SK-MEL-5 (cell line): ENCODE measurements around the gene CALY. TPM values are rescaled to one million over a fixed set of nuclear protein-coding genes. Genes with fewer than 3 reads are reported as not detected.

ENCODE experiments used
- DNase-seq: peaks from one replicate; pipeline ENCODE4 v3.0.0-alpha.2; 2016; ENCODE audit warnings: low read depth, low spot score
- in situ Hi-C: cut with HindIII; loops from 2 replicates; pipeline ENCODE4 v1.10.0; 2016; ENCODE audit warnings: low sequenced_read_pairs, high pct_unique_total_duplicates, low pct_unique_long_range_greater_than_20kb
- total RNA-seq: library from RNA; depleted of rRNA; stranded (reverse); fragments of >200 nt; shearing (Covaris generic); gene quantifications from 2 replicates; pipeline ENCODE4 v1.2.3, GENCODE V29; 2014

The CALY gene
- total RNA-seq, 1 experiment from 2014 or later, result not detected

DNA sequence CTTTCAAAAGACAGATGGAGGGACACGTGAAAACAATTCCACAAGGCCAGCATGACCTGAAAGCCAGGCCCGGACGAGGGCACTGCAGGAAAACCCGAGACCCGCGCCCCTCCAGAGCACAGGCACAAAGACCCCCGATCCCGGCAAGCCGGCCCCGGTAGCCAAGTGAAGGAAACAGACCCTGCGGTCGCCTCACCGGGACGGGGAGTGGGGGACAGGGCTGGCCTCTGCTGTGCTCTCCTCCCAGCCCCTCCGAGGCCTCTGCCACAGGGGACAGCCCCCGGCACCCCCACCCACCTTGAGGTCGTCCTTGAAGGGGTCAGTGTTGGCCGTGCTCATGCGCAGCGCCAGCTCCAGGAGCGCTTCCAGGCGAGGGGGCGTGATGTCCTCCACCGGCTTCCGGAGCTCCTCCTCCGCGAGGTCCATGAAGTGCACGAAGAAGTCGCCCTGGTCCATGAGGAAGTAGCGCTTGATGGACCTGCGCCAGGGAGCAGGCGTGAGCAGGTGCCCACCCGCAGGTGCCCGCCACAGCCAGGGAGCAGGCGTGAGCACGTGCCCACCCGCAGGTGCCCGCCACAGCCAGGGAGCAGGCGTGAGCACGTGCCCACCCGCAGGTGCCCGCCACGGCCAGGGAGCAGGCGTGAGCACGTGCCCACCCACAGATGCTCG is 48.7 kb downstream of the CALY start:
- no peak for DNase-seq
- in situ Hi-C loops, result no loop called here

DNA sequence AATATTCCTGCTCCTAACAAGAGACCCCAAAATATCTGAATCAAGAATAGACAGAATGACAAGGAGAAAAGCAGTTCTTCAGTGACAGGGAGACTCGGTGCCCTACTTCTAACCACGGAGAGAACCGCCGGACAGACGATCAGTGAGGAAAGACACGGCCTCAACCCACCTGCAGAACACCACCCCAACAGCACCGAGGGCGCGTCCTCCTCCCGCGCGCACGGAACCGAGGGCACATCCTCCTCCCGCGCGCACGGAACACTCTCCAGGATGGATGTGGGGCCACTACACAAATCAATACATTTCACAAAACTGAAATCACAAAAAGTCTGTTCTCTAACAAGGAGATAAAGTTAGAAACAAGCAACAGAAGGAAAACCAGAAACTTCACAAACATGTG is 50.3 kb downstream of the CALY start:
- in situ Hi-C loops, result no loop called here
- no peak for DNase-seq

DNA sequence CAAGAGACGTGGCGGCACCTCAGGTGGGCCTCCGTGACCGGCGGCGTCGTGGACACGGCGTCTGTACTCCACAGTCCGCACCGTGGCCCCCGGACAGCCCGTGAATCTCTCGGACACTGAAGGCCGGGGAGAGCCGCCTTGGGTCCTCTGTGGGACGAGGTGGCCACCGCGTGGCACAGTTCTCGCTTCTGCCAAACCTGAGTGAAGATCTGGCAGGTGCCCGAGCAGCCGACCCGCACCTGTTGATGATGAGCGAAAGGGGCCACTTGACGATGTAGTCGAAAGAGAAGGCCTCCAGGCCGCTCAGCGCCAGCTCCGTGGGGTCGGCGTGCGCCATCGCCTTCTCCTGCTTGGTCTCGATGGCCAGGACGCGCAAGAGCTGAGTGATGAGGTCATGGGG is 51.5 kb downstream of the CALY start:
- DNase-seq, result no peak
- in situ Hi-C loops, result no loop called here

DNA sequence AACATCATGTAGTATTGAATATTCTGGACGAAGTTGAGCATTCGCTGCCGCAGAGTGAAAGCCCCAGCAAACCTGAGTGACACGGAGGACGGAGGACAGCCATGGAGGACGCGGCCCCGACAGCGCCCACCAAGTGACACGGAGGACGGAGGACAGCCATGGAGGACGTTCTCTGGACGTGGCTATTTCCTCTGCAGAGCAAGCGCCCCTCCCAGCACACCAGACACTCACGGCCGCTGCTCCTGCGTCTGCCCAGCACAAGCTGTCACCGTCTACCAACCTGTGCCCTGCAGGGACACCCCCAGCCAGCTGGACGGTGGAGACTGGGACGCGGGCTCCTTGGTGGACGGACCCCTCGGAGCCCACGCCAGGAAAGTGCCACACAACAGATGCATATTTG is 52.8 kb downstream of the CALY start:
- in situ Hi-C loops, result no loop called here
- DNase-seq, result no peak

DNA sequence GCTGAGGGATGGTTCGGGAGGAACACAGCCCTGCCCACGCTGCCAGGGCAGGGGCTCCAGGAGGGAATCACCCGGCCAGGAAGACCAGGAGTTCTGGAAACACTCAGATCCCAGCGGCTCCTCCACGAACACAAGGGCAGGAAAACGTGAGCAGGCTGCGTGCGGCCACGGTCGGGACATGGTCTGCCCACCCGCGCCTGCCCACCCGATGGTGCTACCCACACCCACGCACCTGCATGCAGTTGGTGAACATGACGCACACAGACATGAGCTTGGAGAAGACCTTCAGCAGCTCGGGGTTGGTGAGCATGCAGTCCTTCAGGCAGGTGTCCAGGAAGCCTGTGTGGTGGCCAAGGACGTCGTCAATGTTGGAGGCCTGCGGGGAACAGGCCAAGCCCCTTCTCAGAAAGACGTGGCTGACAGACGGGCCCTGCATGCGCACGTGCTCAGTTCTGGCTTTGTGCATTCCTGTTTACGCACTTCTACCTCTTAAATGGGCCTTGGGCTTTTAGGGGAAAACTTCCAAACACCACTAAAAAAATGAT is 53.8 kb downstream of the CALY start:
- in situ Hi-C loops, result no loop called here
- DNase-seq, result no peak

DNA sequence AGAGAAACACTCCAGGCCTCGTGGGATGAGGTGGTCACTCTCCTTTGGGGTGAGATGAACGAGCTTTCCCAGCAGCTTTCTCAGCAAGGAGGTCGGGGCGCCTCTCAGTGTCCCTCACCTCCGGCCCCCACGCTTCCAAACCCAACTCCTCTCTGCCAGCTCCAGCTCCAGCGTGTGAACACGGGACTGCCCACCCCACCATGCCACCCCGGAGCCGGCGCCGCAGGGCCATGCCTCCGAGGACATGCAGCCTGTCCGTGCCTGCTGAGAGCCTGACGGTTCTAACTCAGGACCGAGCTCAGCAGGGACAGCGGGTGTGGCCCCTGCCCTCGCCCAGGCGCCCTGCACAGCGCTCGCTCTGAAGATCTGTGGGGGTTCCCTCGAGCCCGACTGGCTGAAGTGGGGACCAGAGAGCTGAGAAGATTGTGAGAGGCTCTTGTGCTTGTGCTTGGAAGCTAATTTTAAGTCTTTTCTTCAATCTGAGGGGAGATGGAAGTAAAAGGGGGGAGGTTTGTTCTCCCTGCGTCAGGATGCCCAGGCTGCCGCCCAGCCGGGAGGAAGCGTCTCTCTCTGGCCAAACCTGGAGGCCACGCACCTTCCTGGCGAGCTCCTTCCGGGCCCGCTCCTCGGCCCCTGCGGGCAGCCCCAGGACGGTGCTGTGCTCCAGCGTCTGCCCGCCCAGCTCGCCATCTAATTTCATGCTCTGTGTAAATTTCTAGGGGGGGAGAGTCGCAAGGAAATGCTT is 54.9 kb downstream of the CALY start:
- in situ Hi-C loops, result no loop called here

DNA sequence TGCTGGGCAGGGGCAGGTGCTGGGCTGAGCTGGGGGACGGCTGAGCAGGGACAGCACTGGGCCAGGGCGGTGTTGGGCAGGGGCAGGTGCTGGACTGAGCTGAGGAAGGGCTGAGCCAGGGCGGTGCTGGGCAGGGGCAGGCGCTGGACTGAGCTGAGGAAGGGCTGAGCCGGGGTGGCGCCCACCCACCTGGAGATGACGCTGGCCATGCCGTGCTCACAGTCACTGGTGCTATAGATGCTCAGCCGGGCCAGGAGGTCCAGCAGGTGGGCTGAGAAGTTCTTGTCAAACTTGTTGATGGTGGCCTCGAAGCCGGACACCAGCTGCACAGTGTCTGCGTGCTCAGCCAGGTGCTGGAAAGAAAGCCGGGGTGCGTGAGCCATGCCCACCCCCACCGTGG is 55.6 kb downstream of the CALY start:
- in situ Hi-C loops, result no loop called here
- DNase-seq, result no peak

More for the DNA sequence above, 54.9 kb downstream of the CALY start:
- no peak for DNase-seq

DNA sequence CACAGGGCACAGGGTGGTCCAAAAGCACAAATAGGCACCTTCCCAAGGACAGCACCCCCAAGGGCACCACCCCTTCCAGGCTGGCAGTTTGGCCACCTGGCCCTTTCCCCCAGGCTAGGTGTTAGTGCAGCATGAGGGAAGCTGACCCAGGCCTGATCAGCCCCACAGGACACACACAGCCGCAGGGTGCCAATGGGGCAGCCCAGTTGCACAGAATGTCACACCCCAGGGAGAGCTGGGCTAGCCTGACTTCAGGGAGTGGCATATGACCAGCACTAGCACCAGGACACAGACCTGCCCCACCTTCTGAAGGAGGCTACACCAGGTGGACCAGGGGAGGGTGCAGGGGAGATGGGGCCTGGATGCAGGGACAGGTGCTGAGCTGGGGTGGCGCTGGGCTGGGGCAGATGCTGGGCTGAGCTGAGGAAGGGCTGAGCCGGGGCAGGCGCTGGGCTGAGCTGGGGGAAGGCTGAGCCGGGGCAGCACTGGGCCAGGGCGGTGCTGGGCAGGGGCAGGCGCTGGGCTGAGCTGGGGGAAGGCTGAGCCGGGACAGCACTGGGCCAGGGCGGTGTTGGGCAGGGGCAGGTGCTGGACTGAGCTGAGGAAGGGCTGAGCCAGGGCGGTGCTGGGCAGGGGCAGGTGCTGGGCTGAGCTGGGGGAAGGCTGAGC is 56.2 kb downstream of the CALY start:
- in situ Hi-C loops, result no loop called here
- DNase-seq, result no peak

DNA sequence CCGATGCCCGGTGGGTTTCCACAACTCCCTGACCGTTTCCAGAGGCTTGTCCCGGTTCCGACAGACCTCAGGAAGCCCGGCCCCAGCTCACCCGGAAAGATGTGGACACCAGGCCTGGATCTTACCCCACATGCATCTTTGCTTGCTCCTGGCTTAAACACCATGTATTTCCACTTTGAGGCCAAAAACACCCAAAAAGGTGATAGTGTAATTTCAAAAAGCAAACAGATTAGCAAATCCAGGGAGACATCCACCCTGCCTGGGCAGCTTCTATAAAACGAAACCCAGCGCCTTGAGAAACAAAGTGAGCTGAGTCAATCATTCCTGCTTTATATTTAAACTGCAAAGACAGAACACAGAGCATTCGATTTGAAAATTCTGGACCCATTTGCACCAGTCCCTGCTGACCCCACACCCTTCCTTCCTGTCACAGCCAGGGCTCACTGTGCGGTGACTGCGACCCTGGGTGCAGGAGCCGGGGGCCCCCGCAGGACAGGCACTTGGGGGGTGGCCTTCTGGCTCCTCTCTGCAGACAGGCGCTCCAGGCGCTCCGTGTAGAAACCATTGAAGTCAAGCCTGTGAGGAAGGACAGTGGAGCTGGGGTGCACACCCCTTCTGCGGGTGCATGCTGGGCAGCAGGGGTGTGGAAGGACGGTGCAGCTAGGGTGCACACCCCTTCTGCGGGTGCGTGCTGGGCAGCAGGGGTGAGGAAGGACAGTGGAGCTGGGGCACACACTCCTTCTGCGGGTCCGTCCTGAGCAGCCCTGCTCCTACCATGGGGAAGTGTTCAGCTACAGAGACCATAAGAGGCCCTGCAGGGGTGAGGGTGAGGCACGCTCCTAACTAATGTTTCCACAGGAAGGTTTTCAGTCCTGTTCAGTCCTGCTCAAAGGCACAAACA is 57.1 kb downstream of the CALY start:
- no peak for DNase-seq
- in situ Hi-C loops, result no loop called here

DNA sequence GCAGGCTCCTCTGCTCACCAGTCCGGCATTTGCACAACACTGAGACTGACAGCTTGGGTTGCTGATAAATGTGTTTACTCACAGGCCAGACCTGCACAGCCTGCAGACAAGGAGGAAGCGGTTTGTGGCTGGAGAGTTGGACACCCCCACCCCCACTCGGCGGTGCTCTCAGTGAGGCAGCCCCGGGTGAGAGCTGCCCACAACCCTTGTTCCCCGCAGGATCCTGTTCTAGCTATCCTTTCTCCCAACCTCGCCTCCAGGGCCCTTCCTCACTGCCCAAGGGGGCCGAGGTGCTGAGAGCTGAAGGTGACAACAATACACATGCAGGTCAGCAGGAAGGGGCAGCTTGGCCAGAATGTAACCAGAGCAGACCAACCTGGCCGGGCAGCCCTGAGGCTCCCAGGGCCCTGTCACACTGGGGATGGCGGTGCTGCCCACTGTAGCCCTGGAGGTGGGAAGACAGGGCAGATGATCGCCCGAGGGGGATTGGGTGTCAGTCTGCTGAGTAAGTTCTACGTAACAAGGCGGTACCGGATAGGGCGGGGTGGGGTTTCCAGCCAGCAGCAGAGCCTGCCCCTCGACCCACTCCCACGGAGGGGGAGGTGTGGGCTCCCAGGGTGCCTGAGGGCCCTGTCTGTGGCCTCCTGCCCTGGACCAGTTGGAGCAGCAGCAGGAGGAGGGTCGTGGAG is 58.0 kb downstream of the CALY start:
- DNase-seq, result no peak
- in situ Hi-C loops, result no loop called here

DNA sequence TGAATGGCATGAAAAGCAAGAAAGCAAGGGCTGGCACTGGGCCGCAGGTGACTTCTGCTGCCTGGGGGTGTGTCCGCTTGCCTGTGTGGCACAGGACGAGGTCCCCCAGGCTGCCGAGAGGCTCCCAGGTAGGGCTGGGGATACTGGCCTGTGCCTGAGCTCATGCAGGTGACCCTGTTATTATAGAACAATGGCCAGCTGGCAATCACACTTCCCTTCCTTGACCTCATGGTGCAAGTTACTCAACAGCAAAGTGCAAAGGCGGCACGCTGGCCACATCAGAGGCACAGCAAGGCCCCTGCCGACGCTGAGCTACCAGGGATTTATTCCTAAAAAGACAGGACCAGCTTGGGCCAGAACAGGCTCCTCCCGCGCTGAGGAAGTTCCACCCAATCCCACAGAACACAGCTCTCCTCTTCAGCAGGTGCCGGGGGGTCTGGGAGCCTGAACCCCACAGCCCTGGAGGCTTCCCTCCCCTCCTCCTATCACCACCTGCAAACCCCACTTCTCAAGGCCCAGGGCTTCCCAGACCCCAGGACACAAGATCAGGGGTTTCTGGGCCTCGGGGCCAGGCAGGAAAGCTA is 58.6 kb downstream of the CALY start:
- no peak for DNase-seq
- in situ Hi-C loops, result no loop called here

DNA sequence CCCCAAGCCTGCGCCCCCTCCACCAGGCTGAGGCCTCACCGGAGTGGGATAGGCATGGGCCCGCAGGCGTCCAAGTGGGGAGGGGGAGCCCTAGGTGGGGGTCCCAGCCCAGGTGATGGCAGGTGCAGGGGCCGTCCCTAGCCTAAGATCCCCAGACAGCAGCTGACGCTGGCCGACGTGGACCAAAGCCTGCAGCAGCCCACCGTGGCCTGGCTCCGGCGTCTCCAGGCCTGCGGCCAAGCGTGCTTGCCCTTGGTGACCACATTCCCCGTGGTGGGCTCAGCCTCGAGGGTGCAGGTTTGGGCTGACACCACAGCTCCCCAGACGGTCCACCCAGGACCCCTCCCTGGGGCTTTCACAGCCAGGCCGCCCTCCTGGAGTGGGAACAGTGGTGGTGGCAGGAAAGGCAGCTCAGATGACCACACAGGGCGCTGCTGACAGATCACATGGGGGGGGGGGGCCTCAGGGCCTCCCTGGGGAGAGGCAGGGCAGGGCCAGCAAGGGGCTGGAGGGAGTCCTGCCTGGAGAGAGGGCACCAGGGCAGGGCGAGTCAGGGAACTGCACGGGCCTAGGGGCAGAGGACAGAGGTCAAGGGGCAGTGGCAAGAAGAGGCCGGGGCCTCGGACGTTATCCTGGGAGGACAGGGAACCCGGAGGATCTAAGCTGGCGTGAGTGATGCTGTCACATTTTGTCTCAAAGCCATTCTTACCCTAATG is 59.3 kb downstream of the CALY start:
- in situ Hi-C loops, result no loop called here
- no peak for DNase-seq

DNA sequence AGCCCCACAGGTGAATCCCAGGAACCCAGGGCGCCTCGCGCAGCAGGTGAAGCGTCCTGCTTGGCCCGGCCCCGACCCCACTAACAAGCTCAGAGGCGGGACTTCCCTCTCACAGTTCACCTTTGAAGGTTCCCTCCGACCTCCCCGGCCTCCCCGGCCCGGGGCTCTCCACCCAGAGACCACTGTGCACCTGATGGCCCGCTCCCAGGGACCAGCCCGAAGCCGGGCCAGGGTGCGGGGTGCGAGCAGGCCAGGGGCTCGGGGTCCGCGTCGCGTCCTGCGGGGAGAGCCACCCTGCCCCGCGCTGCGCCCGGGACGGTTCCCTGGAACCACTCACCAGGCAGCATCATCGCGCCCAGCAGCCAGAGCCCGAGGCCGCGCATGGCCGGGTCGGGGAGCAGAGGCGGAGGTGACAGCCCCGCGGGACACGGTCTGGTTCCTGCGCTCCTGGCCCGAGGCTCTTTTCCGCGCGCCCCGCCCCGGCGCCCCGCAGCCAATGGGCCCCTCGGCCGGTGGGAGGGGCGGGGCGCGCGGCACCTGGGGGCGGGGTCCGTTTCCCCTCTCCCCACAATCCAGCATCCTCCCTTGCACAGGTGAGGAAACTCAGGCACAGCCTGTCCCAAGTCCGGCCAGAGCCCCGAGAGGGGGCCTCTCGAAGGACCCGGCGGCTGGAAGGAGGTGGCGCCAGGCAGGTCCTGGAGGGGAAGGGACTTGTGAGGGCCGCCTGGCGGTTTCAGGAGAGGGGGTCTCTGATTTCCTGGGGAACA is 60.1 kb downstream of the CALY start, which contains the start of gene ADAM8:
TSS of gene ADAM8 (minus strand) at position 434 of the 767 bp plus-strand sequence. CDS start at position 383, 51 bp downstream.
- no peak for DNase-seq
- in situ Hi-C loops, result no loop called here

DNA sequence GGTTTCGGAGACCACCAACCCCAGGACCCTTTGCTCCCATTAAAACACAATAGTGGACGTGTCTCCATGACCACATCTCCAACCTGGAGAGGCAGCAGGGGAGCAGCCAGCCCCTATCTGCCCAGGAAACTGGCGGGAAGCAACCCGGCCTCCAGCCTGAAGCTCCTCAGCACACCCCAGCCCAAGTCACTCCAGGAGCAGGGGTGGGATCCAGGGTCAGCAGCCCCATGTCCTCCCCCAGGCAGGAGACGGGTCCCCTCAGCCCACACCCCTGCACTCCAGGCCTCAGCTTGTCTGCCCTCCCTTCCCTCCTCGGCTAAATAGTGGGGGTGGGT is 60.6 kb downstream of the CALY start:
- DNase-seq, result no peak
- in situ Hi-C loops, result no loop called here

DNA sequence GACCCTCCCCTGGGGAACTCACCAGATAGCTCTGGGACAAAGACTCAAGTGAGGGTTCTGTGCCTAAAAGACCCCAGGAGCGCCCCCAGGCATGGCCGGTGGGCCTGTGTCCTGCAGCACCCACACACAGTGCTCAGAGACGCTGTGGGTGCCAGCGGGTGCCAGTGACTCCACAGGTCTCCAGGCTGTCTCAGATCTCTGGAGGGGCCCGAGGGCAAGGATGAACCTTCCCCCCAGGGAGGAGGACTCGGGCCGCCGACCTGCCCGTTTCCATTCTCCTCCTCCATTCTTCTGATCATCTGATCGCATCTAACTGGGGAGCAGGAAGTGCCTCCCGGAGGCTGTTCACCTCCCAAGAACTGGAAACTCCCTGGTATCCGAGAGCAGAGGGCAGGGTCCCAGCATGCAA is 61.0 kb downstream of the CALY start:
- in situ Hi-C loops, result no loop called here
- DNase-seq, result no peak
